GM12878 (cell line): ENCODE results near the gene PRDM1. TPM values are rescaled to one million over a fixed set of nuclear protein-coding genes. Genes with fewer than 3 reads are reported as not detected.

Experiments used
- EED ChIP-seq: sonication (generic); IDR thresholded peaks from 2 replicates; pipeline ENCODE4 v1.6.1; 2016; ENCODE audit warnings: antibody characterized with exemption, low read depth
- ETV6 ChIP-seq, 2 experiments: fragments of 450-650 bp in 1 of 2; IDR thresholded peaks in 1 of 2; conservative IDR thresholded peaks in 1 of 2; 2 replicates each; pipeline ENCODE4 v1.6.1; 2014; ENCODE audit warnings: antibody characterized with exemption in 1 of 2, borderline replicate concordance in 1 of 2, low read depth in 1 of 2, mild to moderate bottlenecking in 1 of 2, moderate library complexity in 1 of 2
- HCFC1 ChIP-seq: fragments of 150-350 bp; IDR thresholded peaks from 2 replicates; pipeline ENCODE4 v1.6.1; 2014; ENCODE audit warnings: low read length
- MEF2A ChIP-seq: IDR thresholded peaks from 2 replicates; pipeline ENCODE4 v1.6.1; 2011; ENCODE audit warnings: low read depth, mild to moderate bottlenecking, low read length, moderate library complexity; ENCODE audit not compliant: insufficient read depth
- MYB ChIP-seq: fragments of 150-350 bp; IDR thresholded peaks from 2 replicates; pipeline ENCODE4 v1.6.1; 2014; ENCODE audit warnings: mild to moderate bottlenecking, low read depth, low read length, borderline replicate concordance
- NFYA ChIP-seq: IDR thresholded peaks from 2 replicates; pipeline ENCODE4 v1.6.1; 2011; ENCODE audit warnings: low read depth, mild to moderate bottlenecking, low read length, improper control_type of control experiment, borderline replicate concordance
- NFYB ChIP-seq: IDR thresholded peaks from 2 replicates; pipeline ENCODE4 v1.6.1; 2011; ENCODE audit warnings: low read depth, mild to moderate bottlenecking, low read length, improper control_type of control experiment, moderate library complexity; ENCODE audit not compliant: insufficient read depth
- NR2C2 ChIP-seq: IDR thresholded peaks from 2 replicates; pipeline ENCODE4 v1.6.1; 2011; ENCODE audit warnings: borderline replicate concordance, low read depth; ENCODE audit not compliant: control insufficient read depth, insufficient read length
- POLR2AphosphoS5 ChIP-seq: IDR thresholded peaks from 2 replicates; pipeline ENCODE4 v1.6.1; 2011; ENCODE audit warnings: mild to moderate bottlenecking, low read length, inconsistent platforms
- RCOR1 ChIP-seq: conservative IDR thresholded peaks from 2 replicates; pipeline ENCODE4 v1.6.1; 2012; ENCODE audit warnings: low read depth, low read length, improper control_type of control experiment
- TBL1XR1 ChIP-seq: IDR thresholded peaks from 2 replicates; pipeline ENCODE4 v1.6.1; 2012; ENCODE audit warnings: low read depth, low read length, improper control_type of control experiment
- TCF7 ChIP-seq: IDR thresholded peaks from 2 replicates; pipeline ENCODE4 v1.6.1; 2014; ENCODE audit warnings: antibody characterized with exemption, borderline replicate concordance
- ZSCAN29 ChIP-seq: fragments of 450-650 bp; IDR thresholded peaks from 2 replicates; pipeline ENCODE4 v1.6.1; 2017; ENCODE audit warnings: mild to moderate bottlenecking, moderate library complexity
- polyA plus RNA-seq, 11 experiments: library from polyadenylated mRNA; depleted of rRNA in 4 of 11; unstranded in 6 of 11; stranded (reverse) in 5 of 11; fragments of >200 nt; fragmentation: Nextera tagmentation in 4 of 11; fragmentation: Illumina TruSeq in 1 of 11; extraction: Ambion mirVana in 4 of 11; extraction: Trizol in 1 of 11; gene quantifications; 1 replicate in 1 of 11; 2 replicates in 10 of 11; pipeline versions ENCODE4 v1.2.1 to v1.2.3, GENCODE V29; 2011 to 2016; ENCODE audit warnings: inconsistent platforms in 2 of 11, missing spikeins in 2 of 11, low read depth in 1 of 11
- total RNA-seq, 4 experiments: library from RNA; depleted of rRNA in 3 of 4; stranded (reverse); fragments of >200 nt in 3 of 4; fragmentation: Illumina TruSeq in 1 of 4; extraction: Trizol in 1 of 4; gene quantifications; 2 replicates each; pipeline versions ENCODE4 v1.2.1 to v1.2.3, GENCODE V29; 2013 to 2021
- TF ChIP-seq, protein P1 (sequence below), 3 experiments: IDR thresholded peaks in 2 of 3; conservative IDR thresholded peaks in 1 of 3; 2 replicates each; pipeline ENCODE4 v1.5.1; 2011; ENCODE audit warnings: low read depth in 3 of 3, low read length in 3 of 3, mild to moderate bottlenecking in 3 of 3, control low read depth in 2 of 3, moderate library complexity in 2 of 3, inconsistent platforms in 1 of 3, mixed read lengths in 1 of 3; ENCODE audit not compliant: control insufficient read depth in 2 of 3, insufficient read depth in 1 of 3; ENCODE audit errors: extremely low read depth in 1 of 3
- TF ChIP-seq, protein P2 (sequence below): fragments of 150-350 bp; IDR thresholded peaks from 2 replicates; pipeline ENCODE4 v1.6.1; 2016; ENCODE audit warnings: low read depth, low read length
- TF ChIP-seq, protein P3 (sequence below): IDR thresholded peaks from 2 replicates; pipeline ENCODE4 v1.6.1; 2012; ENCODE audit warnings: low read depth, low read length, improper control_type of control experiment
- TF ChIP-seq, protein P4 (sequence below): IDR thresholded peaks from 2 replicates; pipeline ENCODE4 v1.6.1; 2011; ENCODE audit warnings: mild to moderate bottlenecking, low read depth, low read length, moderate library complexity; ENCODE audit not compliant: insufficient replicate concordance
- TF ChIP-seq, protein P5 (sequence below): fragments of 450-650 bp; formaldehyde crosslinking; IDR thresholded peaks from 2 replicates; pipeline ENCODE4 v1.4.0; 2020; ENCODE audit warnings: mild to moderate bottlenecking, moderate library complexity

Gene PRDM1
- total and polyA plus RNA-seq, 10 of the 15 experiments (the other 5 are each of a cell fraction or from before 2014, with no cell fraction given): 1.9 to 15.8 (median 4.1) TPM

DNA sequence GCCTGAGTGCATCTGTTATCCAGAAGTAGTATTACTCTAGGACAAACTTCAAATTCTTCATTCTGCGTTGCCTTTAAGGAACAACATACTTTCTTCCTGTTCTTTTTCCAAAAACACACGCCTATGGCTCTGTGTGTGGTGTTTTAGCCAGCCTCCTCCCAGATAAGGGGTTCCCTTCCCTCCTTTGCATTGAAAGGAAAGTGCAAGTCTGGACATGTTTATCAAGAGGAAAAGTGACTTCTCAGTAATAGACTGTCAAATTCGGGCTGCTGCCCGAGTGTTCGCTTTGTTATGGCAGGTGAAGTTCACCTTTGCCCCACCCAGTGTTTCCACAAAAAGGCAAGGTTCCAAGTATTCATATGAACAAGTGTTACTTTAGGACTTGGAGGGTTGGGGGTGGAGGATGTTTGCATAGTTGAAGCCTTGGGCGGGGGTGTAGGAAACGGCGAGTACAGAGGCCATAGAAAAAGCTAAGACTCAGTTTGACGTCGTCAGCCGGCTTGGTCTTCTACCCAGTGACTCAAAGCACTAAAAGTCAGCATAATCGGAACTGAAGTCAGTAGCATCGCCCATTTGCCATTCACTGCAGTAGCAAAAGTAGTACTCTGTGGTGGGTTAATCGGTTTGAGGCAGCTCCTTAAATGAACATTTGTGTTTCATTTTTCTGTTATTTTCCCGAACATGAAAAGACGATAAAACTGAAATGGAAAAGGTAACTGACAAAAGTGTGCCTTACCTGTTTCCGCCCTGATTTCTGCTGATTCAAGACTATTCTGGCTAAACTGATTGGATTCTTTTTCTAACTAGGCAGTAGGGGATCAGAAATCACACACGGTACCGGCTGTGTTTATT, 12.5 kb downstream of the PRDM1 start (continued):
- TF ChIP-seq, protein P1, sequence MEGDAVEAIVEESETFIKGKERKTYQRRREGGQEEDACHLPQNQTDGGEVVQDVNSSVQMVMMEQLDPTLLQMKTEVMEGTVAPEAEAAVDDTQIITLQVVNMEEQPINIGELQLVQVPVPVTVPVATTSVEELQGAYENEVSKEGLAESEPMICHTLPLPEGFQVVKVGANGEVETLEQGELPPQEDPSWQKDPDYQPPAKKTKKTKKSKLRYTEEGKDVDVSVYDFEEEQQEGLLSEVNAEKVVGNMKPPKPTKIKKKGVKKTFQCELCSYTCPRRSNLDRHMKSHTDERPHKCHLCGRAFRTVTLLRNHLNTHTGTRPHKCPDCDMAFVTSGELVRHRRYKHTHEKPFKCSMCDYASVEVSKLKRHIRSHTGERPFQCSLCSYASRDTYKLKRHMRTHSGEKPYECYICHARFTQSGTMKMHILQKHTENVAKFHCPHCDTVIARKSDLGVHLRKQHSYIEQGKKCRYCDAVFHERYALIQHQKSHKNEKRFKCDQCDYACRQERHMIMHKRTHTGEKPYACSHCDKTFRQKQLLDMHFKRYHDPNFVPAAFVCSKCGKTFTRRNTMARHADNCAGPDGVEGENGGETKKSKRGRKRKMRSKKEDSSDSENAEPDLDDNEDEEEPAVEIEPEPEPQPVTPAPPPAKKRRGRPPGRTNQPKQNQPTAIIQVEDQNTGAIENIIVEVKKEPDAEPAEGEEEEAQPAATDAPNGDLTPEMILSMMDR (IDR thresholded peaks at IDR 0.05 in 2 of 3, conservative IDR thresholded peaks at IDR 0.05 in 1 of 3; ENCODE audit: control insufficient read depth in 2 of 3, extremely low read depth in 1 of 3, insufficient read depth in 1 of 3, low read depth in 3 of 3, low read length in 3 of 3): no peak
- TF ChIP-seq, protein P2, sequence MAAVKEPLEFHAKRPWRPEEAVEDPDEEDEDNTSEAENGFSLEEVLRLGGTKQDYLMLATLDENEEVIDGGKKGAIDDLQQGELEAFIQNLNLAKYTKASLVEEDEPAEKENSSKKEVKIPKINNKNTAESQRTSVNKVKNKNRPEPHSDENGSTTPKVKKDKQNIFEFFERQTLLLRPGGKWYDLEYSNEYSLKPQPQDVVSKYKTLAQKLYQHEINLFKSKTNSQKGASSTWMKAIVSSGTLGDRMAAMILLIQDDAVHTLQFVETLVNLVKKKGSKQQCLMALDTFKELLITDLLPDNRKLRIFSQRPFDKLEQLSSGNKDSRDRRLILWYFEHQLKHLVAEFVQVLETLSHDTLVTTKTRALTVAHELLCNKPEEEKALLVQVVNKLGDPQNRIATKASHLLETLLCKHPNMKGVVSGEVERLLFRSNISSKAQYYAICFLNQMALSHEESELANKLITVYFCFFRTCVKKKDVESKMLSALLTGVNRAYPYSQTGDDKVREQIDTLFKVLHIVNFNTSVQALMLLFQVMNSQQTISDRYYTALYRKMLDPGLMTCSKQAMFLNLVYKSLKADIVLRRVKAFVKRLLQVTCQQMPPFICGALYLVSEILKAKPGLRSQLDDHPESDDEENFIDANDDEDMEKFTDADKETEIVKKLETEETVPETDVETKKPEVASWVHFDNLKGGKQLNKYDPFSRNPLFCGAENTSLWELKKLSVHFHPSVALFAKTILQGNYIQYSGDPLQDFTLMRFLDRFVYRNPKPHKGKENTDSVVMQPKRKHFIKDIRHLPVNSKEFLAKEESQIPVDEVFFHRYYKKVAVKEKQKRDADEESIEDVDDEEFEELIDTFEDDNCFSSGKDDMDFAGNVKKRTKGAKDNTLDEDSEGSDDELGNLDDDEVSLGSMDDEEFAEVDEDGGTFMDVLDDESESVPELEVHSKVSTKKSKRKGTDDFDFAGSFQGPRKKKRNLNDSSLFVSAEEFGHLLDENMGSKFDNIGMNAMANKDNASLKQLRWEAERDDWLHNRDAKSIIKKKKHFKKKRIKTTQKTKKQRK: no peak
- TF ChIP-seq TBL1XR1 (no peak), NFYB (0 out of 2 replicates have a peak, but pooled peaks have one; percentile 12), MYB (no peak), NFYA (no peak), MEF2A (no peak), TCF7 (no peak), RCOR1 (no peak), POLR2AphosphoS5 (peak; percentile 87), EED (no peak), NR2C2 (no peak), HCFC1 (no peak), ETV6 (conservative IDR thresholded peaks at IDR 0.05 in 1 of 2, IDR thresholded peaks at IDR 0.05 in 1 of 2; ENCODE audit: borderline replicate concordance in 1 of 2, low read depth in 1 of 2) (no peak; a peak in 1 of 4 replicates), ZSCAN29 (no peak)
- TF ChIP-seq, protein P3, sequence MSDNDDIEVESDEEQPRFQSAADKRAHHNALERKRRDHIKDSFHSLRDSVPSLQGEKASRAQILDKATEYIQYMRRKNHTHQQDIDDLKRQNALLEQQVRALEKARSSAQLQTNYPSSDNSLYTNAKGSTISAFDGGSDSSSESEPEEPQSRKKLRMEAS: no peak
- TF ChIP-seq, protein P4, sequence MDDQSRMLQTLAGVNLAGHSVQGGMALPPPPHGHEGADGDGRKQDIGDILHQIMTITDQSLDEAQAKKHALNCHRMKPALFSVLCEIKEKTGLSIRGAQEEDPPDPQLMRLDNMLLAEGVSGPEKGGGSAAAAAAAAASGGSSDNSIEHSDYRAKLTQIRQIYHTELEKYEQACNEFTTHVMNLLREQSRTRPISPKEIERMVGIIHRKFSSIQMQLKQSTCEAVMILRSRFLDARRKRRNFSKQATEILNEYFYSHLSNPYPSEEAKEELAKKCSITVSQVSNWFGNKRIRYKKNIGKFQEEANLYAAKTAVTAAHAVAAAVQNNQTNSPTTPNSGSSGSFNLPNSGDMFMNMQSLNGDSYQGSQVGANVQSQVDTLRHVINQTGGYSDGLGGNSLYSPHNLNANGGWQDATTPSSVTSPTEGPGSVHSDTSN: no peak
- TF ChIP-seq, protein P5, sequence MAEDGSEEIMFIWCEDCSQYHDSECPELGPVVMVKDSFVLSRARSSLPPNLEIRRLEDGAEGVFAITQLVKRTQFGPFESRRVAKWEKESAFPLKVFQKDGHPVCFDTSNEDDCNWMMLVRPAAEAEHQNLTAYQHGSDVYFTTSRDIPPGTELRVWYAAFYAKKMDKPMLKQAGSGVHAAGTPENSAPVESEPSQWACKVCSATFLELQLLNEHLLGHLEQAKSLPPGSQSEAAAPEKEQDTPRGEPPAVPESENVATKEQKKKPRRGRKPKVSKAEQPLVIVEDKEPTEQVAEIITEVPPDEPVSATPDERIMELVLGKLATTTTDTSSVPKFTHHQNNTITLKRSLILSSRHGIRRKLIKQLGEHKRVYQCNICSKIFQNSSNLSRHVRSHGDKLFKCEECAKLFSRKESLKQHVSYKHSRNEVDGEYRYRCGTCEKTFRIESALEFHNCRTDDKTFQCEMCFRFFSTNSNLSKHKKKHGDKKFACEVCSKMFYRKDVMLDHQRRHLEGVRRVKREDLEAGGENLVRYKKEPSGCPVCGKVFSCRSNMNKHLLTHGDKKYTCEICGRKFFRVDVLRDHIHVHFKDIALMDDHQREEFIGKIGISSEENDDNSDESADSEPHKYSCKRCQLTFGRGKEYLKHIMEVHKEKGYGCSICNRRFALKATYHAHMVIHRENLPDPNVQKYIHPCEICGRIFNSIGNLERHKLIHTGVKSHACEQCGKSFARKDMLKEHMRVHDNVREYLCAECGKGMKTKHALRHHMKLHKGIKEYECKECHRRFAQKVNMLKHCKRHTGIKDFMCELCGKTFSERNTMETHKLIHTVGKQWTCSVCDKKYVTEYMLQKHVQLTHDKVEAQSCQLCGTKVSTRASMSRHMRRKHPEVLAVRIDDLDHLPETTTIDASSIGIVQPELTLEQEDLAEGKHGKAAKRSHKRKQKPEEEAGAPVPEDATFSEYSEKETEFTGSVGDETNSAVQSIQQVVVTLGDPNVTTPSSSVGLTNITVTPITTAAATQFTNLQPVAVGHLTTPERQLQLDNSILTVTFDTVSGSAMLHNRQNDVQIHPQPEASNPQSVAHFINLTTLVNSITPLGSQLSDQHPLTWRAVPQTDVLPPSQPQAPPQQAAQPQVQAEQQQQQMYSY (CRISPR knock-in tag): no peak
